Mucosa of gallbladder (tissue), 1 donor: ENCODE results near the gene CMKLR1. TPM values are rescaled to one million over a fixed set of nuclear protein-coding genes. Genes with fewer than 3 reads are reported as not detected.

ENCODE experiments used
- DNase-seq: peaks from one replicate; pipeline ENCODE4 v3.0.0-alpha.2; 2020; ENCODE audit warnings: low spot score
- total RNA-seq: library from RNA; stranded (reverse); gene quantifications from one replicate; pipeline ENCODE4 v1.2.1, GENCODE V29; 2021
- donor health status: DM: no; HTN: no; CAD: no.

The CMKLR1 gene
- total RNA-seq, 1 donor from 2014 or later, result 8.4 TPM

GRCh38 chr12:108337235-108338223 is 1.6 kb downstream of the CMKLR1 start:
- DNase-seq, result no peak

- DNase-seq, result no peak
Measured at GRCh38 chr12:108335349-108336119, 3.6 kb downstream of the CMKLR1 start.

- no peak for DNase-seq
Measured at GRCh38 chr12:108333898-108334699, 5.0 kb downstream of the CMKLR1 start.

- peak; percentile 48 for DNase-seq
Measured at GRCh38 chr12:108332791-108333382, 6.2 kb downstream of the CMKLR1 start.

- no peak for DNase-seq
Measured at GRCh38 chr12:108328420-108328819, 10.7 kb downstream of the CMKLR1 start.

- no peak for DNase-seq
Measured at GRCh38 chr12:108327621-108328344, 11.3 kb downstream of the CMKLR1 start.

- no peak for DNase-seq
Measured at GRCh38 chr12:108326254-108326750, 12.8 kb downstream of the CMKLR1 start.

- no peak for DNase-seq
Measured at GRCh38 chr12:108325549-108325948, 13.6 kb downstream of the CMKLR1 start.

- DNase-seq, result no peak
Measured at GRCh38 chr12:108325018-108325358, 14.1 kb downstream of the CMKLR1 start.

- no peak for DNase-seq
Measured at GRCh38 chr12:108324351-108325017, 14.6 kb downstream of the CMKLR1 start.

- no peak for DNase-seq
Measured at GRCh38 chr12:108323581-108323980, 15.5 kb downstream of the CMKLR1 start.

- DNase-seq, result no peak
Measured at GRCh38 chr12:108322998-108323397, 16.1 kb downstream of the CMKLR1 start.

GRCh38 chr12:108321688-108322087 is 17.4 kb downstream of the CMKLR1 start:
- DNase-seq, result no peak

GRCh38 chr12:108320507-108321293 is 18.4 kb downstream of the CMKLR1 start:
- no peak for DNase-seq

GRCh38 chr12:108319277-108320234 is 19.6 kb downstream of the CMKLR1 start:
- DNase-seq, result no peak

GRCh38 chr12:108318472-108319275 is 20.4 kb downstream of the CMKLR1 start:
- DNase-seq, result no peak
